A549 (cell line): ENCODE data around the gene PAM.

Experiments
- EP300 ChIP-seq, 2 experiments: fragments of >200 bp; sonication (Bioruptor Twin); formaldehyde crosslinking; IDR thresholded peaks; 2 replicates in 1 of 2; 3 replicates in 1 of 2; pipeline ENCODE4 v1.6.1; 2016 to 2017
- JUNB ChIP-seq: fragments of >200 bp; sonication (Bioruptor Twin); formaldehyde crosslinking; IDR thresholded peaks from 2 replicates; pipeline ENCODE4 v1.6.1; 2016
- MAZ ChIP-seq: fragments of 150-350 bp; IDR thresholded peaks from 2 replicates; pipeline ENCODE4 v1.6.1; 2014; ENCODE audit warnings: antibody characterized with exemption, low read depth, low read length, borderline replicate concordance
- POLR2A ChIP-seq: IDR thresholded peaks from 2 replicates; pipeline ENCODE4 v1.6.1; 2012; ENCODE audit warnings: mild to moderate bottlenecking, low read length
- SMC3 ChIP-seq: fragments of >200 bp; sonication (Bioruptor Twin); formaldehyde crosslinking; IDR thresholded peaks from 3 replicates; pipeline ENCODE4 v1.6.1; 2018; ENCODE audit warnings: inconsistent platforms
- ZSCAN20 ChIP-seq: fragments of 250-450 bp; sonication (Bioruptor Pico); IDR thresholded peaks from 2 replicates; pipeline ENCODE4 v1.8.0; 2022; ENCODE audit warnings: mild to moderate bottlenecking, moderate library complexity
- TF ChIP-seq, protein P1 (sequence below): fragments of 200-600 bp; sonication (generic); IDR thresholded peaks from 2 replicates; pipeline ENCODE4 v1.6.1; 2016; ENCODE audit warnings: antibody characterized with exemption, mild to moderate bottlenecking, moderate library complexity
- TF ChIP-seq, protein P2 (sequence below): fragments of >200 bp; sonication (Bioruptor Twin); formaldehyde crosslinking; IDR thresholded peaks from 3 replicates; pipeline ENCODE4 v1.5.1; 2016

DNA sequence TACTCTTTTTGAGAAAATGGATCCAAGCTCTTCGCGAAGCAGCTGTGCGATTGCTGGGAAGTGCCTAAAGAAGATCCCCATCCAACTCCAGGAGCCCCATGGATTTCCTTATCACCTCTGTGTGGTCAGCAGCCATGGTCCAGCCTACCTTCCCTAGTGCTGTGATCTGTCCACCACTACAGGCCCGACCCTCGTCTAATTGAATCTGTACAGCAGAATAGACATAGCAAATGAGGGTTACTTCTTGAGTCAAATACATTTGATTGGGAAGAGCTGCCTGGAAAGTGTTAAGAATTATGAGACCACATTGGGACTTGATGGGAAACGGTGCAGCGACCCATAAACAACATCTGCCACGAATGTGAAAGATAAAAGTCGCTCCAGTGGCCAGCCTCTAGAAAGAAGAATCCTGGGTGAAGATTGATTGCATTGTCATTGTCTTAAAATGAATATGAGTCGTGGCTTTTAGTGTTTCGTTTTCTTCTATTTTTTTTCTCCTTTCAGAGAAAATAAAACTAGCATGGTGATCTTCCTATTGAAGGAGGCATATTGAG is 118.4 kb downstream of the PAM start:
- no peak for TF ChIP-seq JUNB
- no peak for TF ChIP-seq EP300 (IDR thresholded peaks at IDR 0.05)
- no peak for TF ChIP-seq MAZ
- TF ChIP-seq POLR2A = no peak
- TF ChIP-seq, protein P1, sequence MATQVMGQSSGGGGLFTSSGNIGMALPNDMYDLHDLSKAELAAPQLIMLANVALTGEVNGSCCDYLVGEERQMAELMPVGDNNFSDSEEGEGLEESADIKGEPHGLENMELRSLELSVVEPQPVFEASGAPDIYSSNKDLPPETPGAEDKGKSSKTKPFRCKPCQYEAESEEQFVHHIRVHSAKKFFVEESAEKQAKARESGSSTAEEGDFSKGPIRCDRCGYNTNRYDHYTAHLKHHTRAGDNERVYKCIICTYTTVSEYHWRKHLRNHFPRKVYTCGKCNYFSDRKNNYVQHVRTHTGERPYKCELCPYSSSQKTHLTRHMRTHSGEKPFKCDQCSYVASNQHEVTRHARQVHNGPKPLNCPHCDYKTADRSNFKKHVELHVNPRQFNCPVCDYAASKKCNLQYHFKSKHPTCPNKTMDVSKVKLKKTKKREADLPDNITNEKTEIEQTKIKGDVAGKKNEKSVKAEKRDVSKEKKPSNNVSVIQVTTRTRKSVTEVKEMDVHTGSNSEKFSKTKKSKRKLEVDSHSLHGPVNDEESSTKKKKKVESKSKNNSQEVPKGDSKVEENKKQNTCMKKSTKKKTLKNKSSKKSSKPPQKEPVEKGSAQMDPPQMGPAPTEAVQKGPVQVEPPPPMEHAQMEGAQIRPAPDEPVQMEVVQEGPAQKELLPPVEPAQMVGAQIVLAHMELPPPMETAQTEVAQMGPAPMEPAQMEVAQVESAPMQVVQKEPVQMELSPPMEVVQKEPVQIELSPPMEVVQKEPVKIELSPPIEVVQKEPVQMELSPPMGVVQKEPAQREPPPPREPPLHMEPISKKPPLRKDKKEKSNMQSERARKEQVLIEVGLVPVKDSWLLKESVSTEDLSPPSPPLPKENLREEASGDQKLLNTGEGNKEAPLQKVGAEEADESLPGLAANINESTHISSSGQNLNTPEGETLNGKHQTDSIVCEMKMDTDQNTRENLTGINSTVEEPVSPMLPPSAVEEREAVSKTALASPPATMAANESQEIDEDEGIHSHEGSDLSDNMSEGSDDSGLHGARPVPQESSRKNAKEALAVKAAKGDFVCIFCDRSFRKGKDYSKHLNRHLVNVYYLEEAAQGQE = no peak
- TF ChIP-seq ZSCAN20 (CRISPR knock-in tag) = no peak
- TF ChIP-seq, protein P2, sequence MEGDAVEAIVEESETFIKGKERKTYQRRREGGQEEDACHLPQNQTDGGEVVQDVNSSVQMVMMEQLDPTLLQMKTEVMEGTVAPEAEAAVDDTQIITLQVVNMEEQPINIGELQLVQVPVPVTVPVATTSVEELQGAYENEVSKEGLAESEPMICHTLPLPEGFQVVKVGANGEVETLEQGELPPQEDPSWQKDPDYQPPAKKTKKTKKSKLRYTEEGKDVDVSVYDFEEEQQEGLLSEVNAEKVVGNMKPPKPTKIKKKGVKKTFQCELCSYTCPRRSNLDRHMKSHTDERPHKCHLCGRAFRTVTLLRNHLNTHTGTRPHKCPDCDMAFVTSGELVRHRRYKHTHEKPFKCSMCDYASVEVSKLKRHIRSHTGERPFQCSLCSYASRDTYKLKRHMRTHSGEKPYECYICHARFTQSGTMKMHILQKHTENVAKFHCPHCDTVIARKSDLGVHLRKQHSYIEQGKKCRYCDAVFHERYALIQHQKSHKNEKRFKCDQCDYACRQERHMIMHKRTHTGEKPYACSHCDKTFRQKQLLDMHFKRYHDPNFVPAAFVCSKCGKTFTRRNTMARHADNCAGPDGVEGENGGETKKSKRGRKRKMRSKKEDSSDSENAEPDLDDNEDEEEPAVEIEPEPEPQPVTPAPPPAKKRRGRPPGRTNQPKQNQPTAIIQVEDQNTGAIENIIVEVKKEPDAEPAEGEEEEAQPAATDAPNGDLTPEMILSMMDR = no peak
- TF ChIP-seq SMC3 = no peak
